Choroid plexus epithelial cell (primary cell): Measurements from ENCODE around the gene GK.
A peak's percentile ranks its signal among the peaks of the same experiment; 100 is the strongest.
"Not testable (repeated sequence)": the region's sequence is repeated elsewhere in the genome, so short reads cannot be mapped to it uniquely, and the experiment has no call there.

Experiments used
- DNase-seq: peaks from one replicate; pipeline ENCODE4 v3.0.0-alpha.2; 2010; ENCODE audit warnings: low read depth
- H3K4me3 ChIP-seq: 2 replicates; pipeline ENCODE4 v1.5.1; 2011; ENCODE audit warnings: low read depth, mild to moderate bottlenecking, control low read depth, low read length, moderate library complexity
- CTCF ChIP-seq: conservative IDR thresholded peaks from 2 replicates; pipeline ENCODE4 v1.5.1; 2011; ENCODE audit warnings: low read depth, mild to moderate bottlenecking, control low read depth, inconsistent platforms, low read length, moderate library complexity

The GK gene

GRCh38 chrX:30665471-30665870 lies 12.2 kb downstream of the GK start:
- peak; percentile 54 for DNase-seq
- TF ChIP-seq CTCF, result no peak
- H3K4me3 ChIP-seq, result no peak overlapping the region

GRCh38 chrX:30666094-30666493 lies 12.9 kb downstream of the GK start:
- DNase-seq, result no peak
- TF ChIP-seq CTCF, result no peak
- no peak overlapping the region for H3K4me3 ChIP-seq

GRCh38 chrX:30668581-30668980 lies 15.4 kb downstream of the GK start:
- no peak overlapping the region for H3K4me3 ChIP-seq
- no peak for DNase-seq
- TF ChIP-seq CTCF, result no peak

- DNase-seq, result peak; percentile 27
- peak; percentile 25 for TF ChIP-seq CTCF
- not testable (repeated sequence) for H3K4me3 ChIP-seq
Measured at GRCh38 chrX:30671189-30671588, 18.0 kb downstream of the GK start.

- H3K4me3 ChIP-seq, result no peak overlapping the region
- TF ChIP-seq CTCF, result no peak
- no peak for DNase-seq
Measured at GRCh38 chrX:30673127-30673796, 20.0 kb downstream of the GK start.

GRCh38 chrX:30673884-30674598 lies 20.8 kb downstream of the GK start:
- no peak overlapping the region for H3K4me3 ChIP-seq
- DNase-seq, result no peak
- TF ChIP-seq CTCF, result no peak

GRCh38 chrX:30674799-30675198 lies 21.6 kb downstream of the GK start:
- DNase-seq, result no peak
- no peak for TF ChIP-seq CTCF
- no peak overlapping the region for H3K4me3 ChIP-seq
